Aorta (tissue), 5 donors: ENCODE measurements around the gene RIT1. TPM values are rescaled to one million over a fixed set of nuclear protein-coding genes. Genes with fewer than 3 reads are reported as not detected.
A peak's percentile ranks its signal among the peaks of the same experiment; 100 is the strongest.

Source experiments
- ATAC-seq: fragments of 200-7000 bp; cut with Tn5 transposase; one replicate; pipeline ENCODE4 v1.9.1; 2022; ENCODE audit warnings: moderate library complexity; ENCODE audit not compliant: low FRiP score
- DNase-seq, 2 donors: peaks; one replicate each; pipeline ENCODE4 v3.0.0-alpha.2; 2020
- H3K27ac ChIP-seq, 2 donors: one replicate each; pipeline ENCODE4 v1.5.1; 2013; ENCODE audit warnings: low read length in 2 of 2, mild to moderate bottlenecking in 2 of 2, moderate library complexity in 2 of 2, control low read depth in 1 of 2, inconsistent platforms in 1 of 2, low read depth in 1 of 2
- H3K27me3 ChIP-seq, 2 donors: one replicate each; pipeline ENCODE4 v1.6.1; 2013; ENCODE audit warnings: control low read depth in 1 of 2, low read length in 1 of 2, mild to moderate bottlenecking in 1 of 2, moderate library complexity in 1 of 2; ENCODE audit not compliant: insufficient read depth in 2 of 2, control insufficient read depth in 1 of 2
- H3K36me3 ChIP-seq, 2 donors: one replicate each; pipeline ENCODE4 v1.6.1; 2013; ENCODE audit warnings: control low read depth in 1 of 2, low read length in 1 of 2, mild to moderate bottlenecking in 1 of 2; ENCODE audit not compliant: insufficient read depth in 2 of 2, control insufficient read depth in 1 of 2
- H3K4me1 ChIP-seq, 2 donors: one replicate each; pipeline ENCODE4 v1.6.1; 2013; ENCODE audit warnings: low read length in 2 of 2, control low read depth in 1 of 2, mild to moderate bottlenecking in 1 of 2, moderate library complexity in 1 of 2; ENCODE audit not compliant: insufficient read depth in 2 of 2, control insufficient read depth in 1 of 2
- H3K4me3 ChIP-seq, 2 donors: one replicate each; pipeline ENCODE4 v1.5.1; 2013; ENCODE audit warnings: low read length in 2 of 2, control low read depth in 1 of 2, mild to moderate bottlenecking in 1 of 2
- H3K9me3 ChIP-seq: one replicate; pipeline ENCODE4 v1.6.1; 2013; ENCODE audit warnings: mild to moderate bottlenecking, low read length; ENCODE audit not compliant: control insufficient read depth
- WGBS, 2 donors: extraction: QIAGEN DNeasy Blood & Tissue Kit; methylation state at CpG; one replicate each; pipeline ENCODE4 v1.1.7; 2013; 5-methylcytosine and 5-hydroxymethylcytosine counted together
- intact Hi-C, 2 donors: fragments of 100-400 bp; cut with DNase I; formaldehyde crosslinking; loops; one replicate each; pipeline versions ENCODE4 v1.14.2 to v1.15.0; 2022
- polyA plus RNA-seq, 2 donors: library from polyadenylated mRNA; stranded (reverse); fragments of 200-250 nt; gene quantifications; one replicate each; pipeline ENCODE4 v1.2.3, GENCODE V29; 2013
- total RNA-seq, 2 donors: library from RNA; stranded (reverse); fragmentation: NEBNext Ultra II Directional; extraction: Animal tissue kit (Norgen Biotek cat#: 25700); gene quantifications; one replicate each; pipeline ENCODE4 v1.2.1, GENCODE V29; 2021
- donor health status: healthy with polysubstance abuse.
- donor health status: Bipolar disorder and iron deficiency.
- donor health status: DM: no; HTN: no; CAD: no.
- donor health status: DM: no; HTN: no; CAD: no.
- donor health status: DM: yes; HTN: yes; CAD: no.

The RIT1 gene
- total and polyA plus RNA-seq, 4 donors: 16.4 to 49.9 (median 34.3) TPM

- 1% methylated on average over 35 of the region's 35 CpGs for WGBS, 2 donors
- peak; percentile 94 to 96 for DNase-seq
- Histone ChIP-seq H3K27ac (peak overlapping the region; percentile 37 to 74), H3K36me3 (no peaks in the 10 kb centered on the region), H3K27me3 (no peaks in the 10 kb centered on the region), H3K4me1 (no peaks in the 10 kb centered on the region), H3K9me3 (no peaks in the 10 kb centered on the region), H3K4me3 (peak overlapping the region; percentile 10 to 30)
- peak; percentile 78 for ATAC-seq
- intact Hi-C loops: loop anchor here in 1 of 2 donors (5.0 kb wide), 3 partner anchors 32 to 72 kb away; partner anchors contain the start of genes KHDC4 and RIT1
Observed at GRCh38 chr1:155859881-155860871, 51.0 kb downstream of the RIT1 start.

GRCh38 chr1:155859234-155859829 lies 51.8 kb downstream of the RIT1 start, which contains the start of gene SYT11:
SYT11 (plus strand) TSS chr1:155859567; CDS start chr1:155859762, 195 bp downstream.
- intact Hi-C loops: loop anchor here in 1 of 2 donors (5.0 kb wide), 2 partner anchors 33 to 73 kb away; partner anchors contain the start of gene KHDC4
- DNase-seq (peak; percentile 97 to 98), ATAC-seq (peak; percentile 95)
- H3K4me3 ChIP-seq: peak within 1 kb of the TSS; percentile 22 to 30
- H3K27ac ChIP-seq: peak within 1 kb of the TSS; percentile 45 to 74
- no peaks in the 10 kb centered on the region for H3K36me3 ChIP-seq
- no peaks in the 10 kb centered on the region for H3K27me3 ChIP-seq
- H3K4me1 ChIP-seq: no peaks in the 10 kb centered on the region
- 0% methylated on average over 32 to 33 of the region's 33 CpGs for WGBS, 2 donors
- H3K9me3 ChIP-seq: no peaks in the 10 kb centered on the region

- Histone ChIP-seq H3K4me3 (peak overlapping the region in 1 of 2 donors; percentile 22), H3K27me3 (no peaks in the 10 kb centered on the region), H3K4me1 (no peaks in the 10 kb centered on the region), H3K9me3 (no peaks in the 10 kb centered on the region), H3K27ac (peak overlapping the region; percentile 45 to 68), H3K36me3 (no peaks in the 10 kb centered on the region)
- WGBS, 2 donors: 50 to 56% methylated on average over 12 of the region's 12 CpGs
- DNase-seq (no peak), ATAC-seq (no peak)
- intact Hi-C loops: loop anchor here in 1 of 2 donors (5.0 kb wide), 2 partner anchors 33 to 73 kb away; partner anchors contain the start of gene KHDC4
Observed at GRCh38 chr1:155858800-155859233, 52.3 kb downstream of the RIT1 start.

GRCh38 chr1:155856975-155857930 lies 53.9 kb downstream of the RIT1 start, which contains the start of gene GON4L:
GON4L (minus strand) TSS chr1:155857214; CDS start chr1:155853780, 3,434 bp downstream.
- intact Hi-C loops: loop anchor here in 1 of 2 donors (5.0 kb wide), 2 partner anchors 35 to 75 kb away; partner anchors contain the start of gene KHDC4
- H3K4me3 ChIP-seq: peak within 1 kb of the TSS; percentile 5 to 41
- H3K4me1 ChIP-seq: no peaks in the 10 kb centered on the region
- H3K9me3 ChIP-seq: no peaks in the 10 kb centered on the region
- ATAC-seq (peak; percentile 84), DNase-seq (peak; percentile 93 to 95)
- H3K36me3 ChIP-seq: peaks cover 0 to 6% of the 10 kb centered on the region in 2 donors
- H3K27ac ChIP-seq: peak within 1 kb of the TSS in 1 of 2 donors; percentile 30
- no peaks in the 10 kb centered on the region for H3K27me3 ChIP-seq
- WGBS, 2 donors: 13% methylated on average over 45 to 46 of the region's 46 CpGs

GRCh38 chr1:155856257-155856974 lies 54.7 kb downstream of the RIT1 start:
- Histone ChIP-seq H3K4me1 (no peaks in the 10 kb centered on the region), H3K9me3 (no peaks in the 10 kb centered on the region), H3K36me3 (peaks cover 0 to 7% of the 10 kb centered on the region in 2 donors), H3K27me3 (no peaks in the 10 kb centered on the region), H3K4me3 (peak overlapping the region; percentile 5 to 41), H3K27ac (peak overlapping the region in 1 of 2 donors; percentile 30)
- ATAC-seq (no peak), DNase-seq (no peak)
- 50 to 52% methylated on average over 20 of the region's 20 CpGs for WGBS, 2 donors
- intact Hi-C loops: loop anchor here in 1 of 2 donors (5.0 kb wide), 2 partner anchors 36 to 76 kb away; partner anchors contain the start of gene KHDC4

- Histone ChIP-seq H3K4me3 (no peak overlapping the region), H3K4me1 (peaks cover 0 to 4% of the 10 kb centered on the region in 2 donors), H3K9me3 (no peaks in the 10 kb centered on the region), H3K27ac (no peak overlapping the region), H3K36me3 (peaks cover 0 to 7% of the 10 kb centered on the region in 2 donors), H3K27me3 (no peaks in the 10 kb centered on the region)
- DNase-seq (no peak), ATAC-seq (no peak)
- intact Hi-C loops: no loop called here
- WGBS, 2 donors: 84 to 85% methylated on average over 3 of the region's 3 CpGs
Observed at GRCh38 chr1:155850345-155850744, 60.8 kb downstream of the RIT1 start.

GRCh38 chr1:155847823-155848529 lies 63.2 kb downstream of the RIT1 start:
- DNase-seq (no peak), ATAC-seq (no peak)
- no peak overlapping the region for H3K4me3 ChIP-seq
- H3K27ac ChIP-seq: no peak overlapping the region
- H3K4me1 ChIP-seq: peaks cover 3 to 4% of the 10 kb centered on the region in 2 donors
- WGBS, 2 donors: 87 to 91% methylated on average over 1 of the region's 1 CpG
- H3K36me3 ChIP-seq: peaks cover 3 to 7% of the 10 kb centered on the region in 2 donors
- intact Hi-C loops: no loop called here
- no peaks in the 10 kb centered on the region for H3K27me3 ChIP-seq
- H3K9me3 ChIP-seq: no peaks in the 10 kb centered on the region
